Sigmoid colon (tissue), 4 donors: Measurements from ENCODE around the gene GAMT.

Source experiments
- EP300 ChIP-seq, 4 donors: sonication (generic); formaldehyde crosslinking; IDR thresholded peaks; one replicate each; pipeline ENCODE4 v1.6.1; 2017; ENCODE audit warnings: antibody characterized with exemption in 4 of 4
- POLR2A ChIP-seq, 2 donors: fragments of 450-650 bp; IDR thresholded peaks; one replicate each; pipeline ENCODE4 v1.6.1; 2016; ENCODE audit warnings: antibody characterized with exemption in 2 of 2, mild to moderate bottlenecking in 2 of 2, moderate library complexity in 2 of 2
- TF ChIP-seq, protein P1 (sequence below), 4 experiments: fragments of 450-650 bp in 3 of 4; fragments of 200-600 bp in 1 of 4; IDR thresholded peaks; one replicate each; pipeline ENCODE4 v1.5.1; 2016 to 2019; ENCODE audit warnings: antibody characterized with exemption in 4 of 4, mild to moderate bottlenecking in 3 of 4, moderate library complexity in 2 of 4

DNA sequence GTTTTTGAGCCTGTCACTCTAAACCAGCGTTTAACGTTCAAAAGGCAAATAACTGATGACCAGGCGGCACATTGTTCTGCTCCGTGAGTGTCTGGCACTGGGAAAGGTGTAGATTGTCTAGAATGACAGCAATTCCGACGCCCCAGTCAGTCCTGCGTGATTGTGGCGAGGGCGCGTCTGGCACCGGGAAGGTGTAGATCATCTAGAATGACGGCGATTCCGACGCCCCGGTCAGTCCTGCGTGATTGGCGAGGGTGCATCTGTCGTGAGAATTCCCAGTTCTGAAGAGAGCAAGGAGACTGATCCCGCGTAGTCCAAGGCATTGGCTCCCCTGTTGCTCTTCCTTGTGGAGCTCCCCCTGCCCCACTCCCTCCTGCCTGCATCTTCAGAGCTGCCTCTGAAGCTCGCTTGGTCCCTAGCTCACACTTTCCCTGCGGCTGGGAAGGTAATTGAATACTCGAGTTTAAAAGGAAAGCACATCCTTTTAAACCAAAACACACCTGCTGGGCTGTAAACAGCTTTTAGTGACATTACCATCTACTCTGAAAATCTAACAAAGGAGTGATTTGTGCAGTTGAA, 43.7 kb downstream of the GAMT start:
- TF ChIP-seq, protein P1, sequence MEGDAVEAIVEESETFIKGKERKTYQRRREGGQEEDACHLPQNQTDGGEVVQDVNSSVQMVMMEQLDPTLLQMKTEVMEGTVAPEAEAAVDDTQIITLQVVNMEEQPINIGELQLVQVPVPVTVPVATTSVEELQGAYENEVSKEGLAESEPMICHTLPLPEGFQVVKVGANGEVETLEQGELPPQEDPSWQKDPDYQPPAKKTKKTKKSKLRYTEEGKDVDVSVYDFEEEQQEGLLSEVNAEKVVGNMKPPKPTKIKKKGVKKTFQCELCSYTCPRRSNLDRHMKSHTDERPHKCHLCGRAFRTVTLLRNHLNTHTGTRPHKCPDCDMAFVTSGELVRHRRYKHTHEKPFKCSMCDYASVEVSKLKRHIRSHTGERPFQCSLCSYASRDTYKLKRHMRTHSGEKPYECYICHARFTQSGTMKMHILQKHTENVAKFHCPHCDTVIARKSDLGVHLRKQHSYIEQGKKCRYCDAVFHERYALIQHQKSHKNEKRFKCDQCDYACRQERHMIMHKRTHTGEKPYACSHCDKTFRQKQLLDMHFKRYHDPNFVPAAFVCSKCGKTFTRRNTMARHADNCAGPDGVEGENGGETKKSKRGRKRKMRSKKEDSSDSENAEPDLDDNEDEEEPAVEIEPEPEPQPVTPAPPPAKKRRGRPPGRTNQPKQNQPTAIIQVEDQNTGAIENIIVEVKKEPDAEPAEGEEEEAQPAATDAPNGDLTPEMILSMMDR (IDR thresholded peaks at IDR 0.05), result no peak
- TF ChIP-seq POLR2A (IDR thresholded peaks at IDR 0.05) (no peak), EP300 (IDR thresholded peaks at IDR 0.05) (no peak)
